ENCODE data around the gene VWA2.

Gene VWA2

DNA sequence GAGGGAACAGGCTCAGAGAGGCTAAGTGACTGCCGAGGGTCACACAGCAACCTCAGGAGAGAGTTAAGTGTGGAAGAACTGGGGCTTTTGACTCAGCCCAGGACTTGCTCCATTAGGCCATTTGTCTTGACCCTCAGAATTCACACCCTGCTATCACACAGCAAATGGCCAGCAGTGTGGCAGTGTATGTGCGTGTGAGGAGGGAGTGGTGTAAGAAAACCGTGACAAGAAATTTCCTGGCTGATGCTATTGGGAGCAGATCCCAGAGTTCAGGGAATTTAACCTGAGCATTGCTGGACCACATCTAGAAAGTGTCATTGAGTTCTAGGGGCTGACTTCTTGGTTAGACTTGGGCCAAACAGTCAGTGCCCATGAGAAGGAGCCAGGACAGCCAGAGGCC lies 18.4 kb downstream of the VWA2 start:
- Mint-ChIP-seq H3K36me3 (ENCODE audit: low read depth) (no peaks in the 10 kb centered on the region), H3K4me1 (peaks cover 28% of the 10 kb centered on the region), H3K4me3 (no peak overlapping the region), H3K9me3 (peaks cover 5% of the 10 kb centered on the region), H3K27ac (no peak overlapping the region), H3K27me3 (ENCODE audit: low read depth) (peaks cover 14% of the 10 kb centered on the region)
- TF ChIP-seq, protein P1, sequence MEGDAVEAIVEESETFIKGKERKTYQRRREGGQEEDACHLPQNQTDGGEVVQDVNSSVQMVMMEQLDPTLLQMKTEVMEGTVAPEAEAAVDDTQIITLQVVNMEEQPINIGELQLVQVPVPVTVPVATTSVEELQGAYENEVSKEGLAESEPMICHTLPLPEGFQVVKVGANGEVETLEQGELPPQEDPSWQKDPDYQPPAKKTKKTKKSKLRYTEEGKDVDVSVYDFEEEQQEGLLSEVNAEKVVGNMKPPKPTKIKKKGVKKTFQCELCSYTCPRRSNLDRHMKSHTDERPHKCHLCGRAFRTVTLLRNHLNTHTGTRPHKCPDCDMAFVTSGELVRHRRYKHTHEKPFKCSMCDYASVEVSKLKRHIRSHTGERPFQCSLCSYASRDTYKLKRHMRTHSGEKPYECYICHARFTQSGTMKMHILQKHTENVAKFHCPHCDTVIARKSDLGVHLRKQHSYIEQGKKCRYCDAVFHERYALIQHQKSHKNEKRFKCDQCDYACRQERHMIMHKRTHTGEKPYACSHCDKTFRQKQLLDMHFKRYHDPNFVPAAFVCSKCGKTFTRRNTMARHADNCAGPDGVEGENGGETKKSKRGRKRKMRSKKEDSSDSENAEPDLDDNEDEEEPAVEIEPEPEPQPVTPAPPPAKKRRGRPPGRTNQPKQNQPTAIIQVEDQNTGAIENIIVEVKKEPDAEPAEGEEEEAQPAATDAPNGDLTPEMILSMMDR (IDR thresholded peaks at IDR 0.05; ENCODE audit: unreplicated experiment in 3 of 3) = no peak

DNA sequence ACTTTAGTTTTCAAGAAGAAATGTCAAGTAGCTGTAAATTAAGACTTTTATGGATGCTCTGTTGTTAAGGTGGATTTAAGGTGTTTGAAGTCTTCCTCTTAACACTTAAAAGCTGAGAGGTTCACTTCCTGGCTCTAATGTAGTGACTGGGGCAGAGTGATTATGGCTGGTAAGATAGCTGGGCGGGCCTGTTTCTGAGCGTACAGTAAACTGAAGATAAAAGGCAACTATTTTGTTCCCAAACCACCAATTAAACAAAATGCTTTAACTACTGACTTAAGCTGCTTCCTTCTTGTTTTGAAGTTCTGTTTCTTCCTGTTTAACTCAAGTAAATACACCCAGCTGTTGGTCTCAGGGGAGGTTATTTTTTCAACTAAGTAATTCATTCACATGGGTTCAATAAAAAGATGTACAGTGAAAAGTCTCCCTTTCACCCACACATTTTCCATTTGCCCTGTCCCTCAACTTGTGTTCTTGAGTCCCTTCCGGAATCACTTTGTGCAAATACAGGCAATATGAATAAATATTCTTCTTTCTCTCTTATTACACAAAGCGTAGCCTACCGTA lies 19.3 kb downstream of the VWA2 start:
- no peaks in the 10 kb centered on the region for H3K36me3 Mint-ChIP-seq (ENCODE audit: low read depth)
- TF ChIP-seq, protein P1 (IDR thresholded peaks at IDR 0.05; ENCODE audit: unreplicated experiment in 3 of 3) = no peak
- H3K9me3 Mint-ChIP-seq = peaks cover 3% of the 10 kb centered on the region
- no peak overlapping the region for H3K4me3 Mint-ChIP-seq
- H3K27me3 Mint-ChIP-seq (ENCODE audit: low read depth) = peaks cover 14% of the 10 kb centered on the region
- no peak overlapping the region for H3K27ac Mint-ChIP-seq
- peaks cover 28% of the 10 kb centered on the region for H3K4me1 Mint-ChIP-seq

DNA sequence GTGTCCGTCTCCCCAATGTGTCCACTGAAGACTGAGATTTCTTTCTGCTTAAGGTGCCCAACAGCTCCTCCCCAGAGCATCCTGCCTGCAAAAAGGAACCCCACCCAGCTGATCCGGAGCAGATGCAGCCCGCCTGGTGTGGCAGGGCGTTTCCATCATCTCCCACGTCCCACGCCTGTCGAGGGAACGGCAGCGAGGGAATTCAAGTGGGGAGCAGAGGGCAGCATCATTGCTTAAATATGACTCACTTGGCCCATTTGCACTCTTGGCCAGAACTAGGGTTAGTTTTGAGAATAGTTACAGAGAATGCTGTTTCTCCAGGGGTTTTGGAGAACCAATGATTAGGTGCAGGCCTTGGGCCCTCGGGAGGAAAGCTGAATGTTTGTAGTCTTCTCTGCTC lies 20.8 kb downstream of the VWA2 start:
- TF ChIP-seq, protein P1 (IDR thresholded peaks at IDR 0.05; ENCODE audit: unreplicated experiment in 3 of 3) = no peak
- H3K27me3 Mint-ChIP-seq (ENCODE audit: low read depth) = peaks cover 9% of the 10 kb centered on the region
- no peak overlapping the region for H3K27ac Mint-ChIP-seq
- H3K4me3 Mint-ChIP-seq = no peak overlapping the region
- H3K36me3 Mint-ChIP-seq (ENCODE audit: low read depth) = no peaks in the 10 kb centered on the region
- peaks cover 28% of the 10 kb centered on the region for H3K4me1 Mint-ChIP-seq
- H3K9me3 Mint-ChIP-seq = no peaks in the 10 kb centered on the region

DNA sequence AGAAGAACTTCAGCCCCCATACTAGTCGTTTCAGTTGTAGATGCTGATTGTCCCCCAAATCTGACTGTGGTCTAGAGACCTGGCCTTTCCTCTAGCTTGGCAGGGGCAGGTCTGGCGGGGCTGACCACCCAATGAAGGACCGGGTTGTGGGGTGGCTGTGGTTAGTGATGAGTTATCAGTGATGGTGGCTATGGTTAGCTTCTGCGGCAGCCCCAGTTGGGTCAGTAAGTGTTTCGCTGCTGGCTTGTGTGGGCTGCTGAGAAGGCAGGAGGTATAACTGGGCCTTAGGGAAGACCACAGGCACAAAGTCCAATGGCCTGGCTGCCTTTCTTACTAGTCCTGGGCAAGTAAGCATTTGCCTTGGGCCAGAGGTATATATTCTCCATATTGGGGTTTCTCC lies 21.3 kb downstream of the VWA2 start:
- Mint-ChIP-seq H3K9me3 (no peaks in the 10 kb centered on the region), H3K4me1 (peaks cover 30% of the 10 kb centered on the region), H3K36me3 (ENCODE audit: low read depth) (no peaks in the 10 kb centered on the region), H3K27ac (no peak overlapping the region), H3K4me3 (no peak overlapping the region), H3K27me3 (ENCODE audit: low read depth) (peaks cover 4% of the 10 kb centered on the region)
- TF ChIP-seq, protein P1 (IDR thresholded peaks at IDR 0.05; ENCODE audit: unreplicated experiment in 3 of 3) = no peak

DNA sequence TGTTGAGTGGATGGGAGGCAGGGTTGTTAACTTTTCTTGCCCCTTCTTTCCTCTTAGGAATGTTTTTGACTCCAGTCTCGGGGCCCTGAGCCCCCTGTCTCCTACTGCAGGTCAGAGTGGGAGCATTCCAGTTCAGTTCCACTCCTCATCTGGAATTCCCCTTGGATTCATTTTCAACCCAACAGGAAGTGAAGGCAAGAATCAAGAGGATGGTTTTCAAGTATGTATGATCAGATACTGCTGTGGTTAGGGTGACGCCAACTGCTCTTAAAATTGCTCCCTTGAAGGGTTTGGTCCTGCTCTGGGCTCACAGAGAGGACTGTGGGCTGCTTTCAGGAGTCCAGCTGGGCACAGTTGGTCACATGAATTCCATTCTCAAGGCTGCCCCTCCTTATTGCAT lies 22.0 kb downstream of the VWA2 start:
- H3K4me1 Mint-ChIP-seq = peaks cover 31% of the 10 kb centered on the region
- no peak overlapping the region for H3K4me3 Mint-ChIP-seq
- TF ChIP-seq, protein P1 (IDR thresholded peaks at IDR 0.05; ENCODE audit: unreplicated experiment in 3 of 3) = no peak
- peaks cover 3% of the 10 kb centered on the region for H3K27me3 Mint-ChIP-seq (ENCODE audit: low read depth)
- H3K36me3 Mint-ChIP-seq (ENCODE audit: low read depth) = no peaks in the 10 kb centered on the region
- no peak overlapping the region for H3K27ac Mint-ChIP-seq
- H3K9me3 Mint-ChIP-seq = no peaks in the 10 kb centered on the region

DNA sequence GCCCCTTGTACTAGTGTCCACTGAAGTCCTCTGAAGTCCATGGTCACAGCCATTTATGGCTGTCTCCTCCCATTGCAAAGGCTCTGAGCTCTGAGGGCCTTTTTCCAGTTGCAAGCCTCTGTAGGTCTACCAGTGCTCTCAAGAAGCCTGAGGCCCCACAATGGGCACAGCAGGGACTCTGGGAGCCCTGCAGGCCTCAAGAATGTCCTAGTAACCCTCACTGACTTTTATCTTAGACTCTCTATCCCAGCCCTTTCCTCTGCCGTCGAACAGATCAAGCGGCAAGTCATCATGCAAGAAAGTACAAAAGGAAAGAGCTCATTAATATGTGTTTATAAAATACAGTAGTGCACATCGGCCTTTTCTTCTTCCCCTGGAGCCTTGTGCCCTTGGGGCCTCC lies 23.4 kb downstream of the VWA2 start:
- no peaks in the 10 kb centered on the region for H3K9me3 Mint-ChIP-seq
- H3K4me1 Mint-ChIP-seq = peaks cover 28% of the 10 kb centered on the region
- no peak overlapping the region for H3K27ac Mint-ChIP-seq
- H3K36me3 Mint-ChIP-seq (ENCODE audit: low read depth) = no peaks in the 10 kb centered on the region
- peaks cover 4% of the 10 kb centered on the region for H3K27me3 Mint-ChIP-seq (ENCODE audit: low read depth)
- no peak overlapping the region for H3K4me3 Mint-ChIP-seq
- TF ChIP-seq, protein P1 (IDR thresholded peaks at IDR 0.05; ENCODE audit: unreplicated experiment in 3 of 3) = no peak

All from nephron (organoid).